ENCODE measurements around the gene QSOX1.

DNA sequence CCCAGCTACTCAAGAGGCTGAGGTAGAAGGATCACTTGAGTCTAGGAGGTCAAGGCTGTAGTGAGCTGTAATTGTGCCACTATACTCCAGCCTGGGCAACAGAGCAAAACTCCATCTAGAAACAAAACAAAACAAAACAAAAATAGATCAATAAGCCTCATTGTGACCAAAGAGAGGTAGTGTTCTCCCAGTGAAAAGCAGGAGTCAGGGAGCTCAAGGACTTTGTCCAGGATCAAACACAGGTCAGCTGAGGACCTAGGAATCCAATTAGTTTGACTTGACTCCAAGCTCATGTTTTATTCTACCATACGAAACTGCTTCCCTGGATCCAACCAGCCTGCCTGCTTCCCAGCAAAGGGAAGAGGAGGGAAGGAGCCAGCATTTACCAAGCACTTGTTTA lies 21.5 kb upstream of the QSOX1 start:
- TF ChIP-seq YY1 (IDR thresholded peaks at IDR 0.05; ENCODE audit: insufficient read depth, insufficient read length) (no peak), ZNF274 (IDR thresholded peaks at IDR 0.05; ENCODE audit: low read depth, low read length) (no peak), SUZ12 (IDR thresholded peaks at IDR 0.05; ENCODE audit: extremely low read depth, insufficient read depth, insufficient read length) (no peak)
